Breast epithelium (tissue), 4 donors: ENCODE measurements around the gene TRPV2. TPM values are rescaled to one million over a fixed set of nuclear protein-coding genes. Genes with fewer than 3 reads are reported as not detected.
A peak's percentile ranks its signal among the peaks of the same experiment; 100 is the strongest.
"Not testable (repeated sequence)": the region's sequence is repeated elsewhere in the genome, so short reads cannot be mapped to it uniquely, and the experiment has no call there.

Experiments
- DNase-seq, 2 donors: peaks; one replicate each; pipeline ENCODE4 v3.0.0-alpha.2; 2019; ENCODE audit warnings: low spot score in 2 of 2
- H3K27ac ChIP-seq, 2 donors: fragments of 200-600 bp; sonication (generic) in 1 of 2; one replicate each; pipeline ENCODE4 v1.5.1; 2016 to 2019; ENCODE audit warnings: mild to moderate bottlenecking in 1 of 2
- H3K27me3 ChIP-seq, 2 donors: fragments of 200-600 bp; sonication (generic) in 1 of 2; one replicate each; pipeline versions ENCODE4 v1.5.1 to v1.6.0; 2017 to 2019; ENCODE audit warnings: control low read depth in 1 of 2, mild to moderate bottlenecking in 1 of 2
- H3K36me3 ChIP-seq: fragments of 200-600 bp; one replicate; pipeline ENCODE4 v1.5.1; 2019
- H3K4me1 ChIP-seq, 2 donors: fragments of 200-600 bp; sonication (generic); one replicate each; pipeline ENCODE4 v1.5.1; 2016 to 2019; ENCODE audit warnings: control low read depth in 1 of 2
- H3K4me3 ChIP-seq, 3 donors: fragments of 200-600 bp; sonication (generic); 1 replicate in 2 of 3; 2 replicates in 1 of 3; pipeline ENCODE4 v1.5.1; 2016 to 2019; ENCODE audit warnings: mild to moderate bottlenecking in 3 of 3, moderate library complexity in 2 of 3
- H3K9me3 ChIP-seq, 2 donors: fragments of 200-600 bp; sonication (generic) in 1 of 2; one replicate each; pipeline ENCODE4 v1.5.1; 2016 to 2019; ENCODE audit warnings: control low read depth in 1 of 2
- POLR2A ChIP-seq: fragments of 450-650 bp; IDR thresholded peaks from one replicate; pipeline ENCODE4 v1.6.1; 2016; ENCODE audit warnings: antibody characterized with exemption, mild to moderate bottlenecking, moderate library complexity
- POLR2AphosphoS5 ChIP-seq, 3 donors: sonication (generic); formaldehyde crosslinking; IDR thresholded peaks; one replicate each; pipeline ENCODE4 v1.6.1; 2017; ENCODE audit warnings: antibody characterized with exemption in 3 of 3
- intact Hi-C: fragments of 100-400 bp; cut with DNase I; formaldehyde crosslinking; loops from one replicate; pipeline ENCODE4 v1.15.1; 2023; ENCODE audit warnings: low total_unique reads
- total RNA-seq, 3 donors: library from RNA; depleted of rRNA; stranded (reverse); fragments of >200 nt; gene quantifications; one replicate each; pipeline ENCODE4 v1.1.0, GENCODE V29; 2016
- TF ChIP-seq, protein P1 (sequence below), 3 donors: fragments of 450-650 bp; IDR thresholded peaks; one replicate each; pipeline ENCODE4 v1.5.1; 2016 to 2017; ENCODE audit warnings: antibody characterized with exemption in 3 of 3, mild to moderate bottlenecking in 3 of 3, moderate library complexity in 3 of 3

The TRPV2 gene
- total RNA-seq, 3 donors from 2014 or later, result 6.6 to 14.2 (median 11.3) TPM

DNA sequence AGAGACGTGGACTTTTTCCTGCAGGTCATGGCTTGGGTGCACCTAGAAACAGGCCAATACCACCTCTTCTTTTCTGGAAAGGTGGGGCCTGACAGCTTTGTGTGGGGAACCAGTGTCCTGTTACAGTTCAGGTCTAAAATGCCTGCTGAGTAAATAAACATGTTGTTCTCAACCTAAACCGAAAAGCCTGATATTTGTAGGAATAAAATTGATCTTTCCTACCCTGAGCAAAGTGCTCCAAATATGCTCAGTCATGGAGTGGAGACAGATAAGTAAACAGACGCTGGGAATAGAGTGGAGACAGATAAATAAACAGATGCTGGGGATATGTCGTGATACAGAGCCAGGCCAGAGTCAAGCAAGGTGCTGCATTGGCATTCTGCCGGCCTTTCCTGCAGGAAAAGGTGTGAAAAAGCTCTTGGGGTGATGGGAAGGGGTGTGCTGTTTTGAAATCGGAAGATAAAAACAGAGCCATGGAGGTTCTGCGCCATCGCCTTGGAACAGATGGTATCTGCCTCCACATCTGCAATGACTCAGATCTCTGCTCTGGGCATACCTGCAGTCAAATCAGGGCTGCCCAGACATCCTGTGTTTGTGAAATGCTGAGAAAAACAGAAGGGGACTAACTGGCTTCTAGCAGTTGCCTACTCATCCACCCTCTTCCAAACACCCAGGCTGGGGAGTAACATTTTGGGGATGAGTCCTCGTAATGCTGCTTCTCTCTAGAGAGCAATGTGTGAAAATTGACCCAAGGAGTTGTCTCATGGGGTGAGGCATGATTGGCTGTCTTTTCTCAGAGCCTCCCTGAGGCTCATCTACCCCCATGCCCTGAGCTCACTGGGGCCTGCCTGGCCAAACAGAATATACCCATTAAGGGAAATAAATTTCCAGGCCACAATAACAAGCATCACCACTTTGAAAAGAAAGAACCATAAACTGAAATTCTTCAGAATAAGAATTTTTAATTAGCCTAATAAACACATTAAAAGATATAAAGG lies 16.8 kb upstream of the TRPV2 start:
- TF ChIP-seq POLR2A (no peak), POLR2AphosphoS5 (IDR thresholded peaks at IDR 0.05) (no peak)
- TF ChIP-seq, protein P1, sequence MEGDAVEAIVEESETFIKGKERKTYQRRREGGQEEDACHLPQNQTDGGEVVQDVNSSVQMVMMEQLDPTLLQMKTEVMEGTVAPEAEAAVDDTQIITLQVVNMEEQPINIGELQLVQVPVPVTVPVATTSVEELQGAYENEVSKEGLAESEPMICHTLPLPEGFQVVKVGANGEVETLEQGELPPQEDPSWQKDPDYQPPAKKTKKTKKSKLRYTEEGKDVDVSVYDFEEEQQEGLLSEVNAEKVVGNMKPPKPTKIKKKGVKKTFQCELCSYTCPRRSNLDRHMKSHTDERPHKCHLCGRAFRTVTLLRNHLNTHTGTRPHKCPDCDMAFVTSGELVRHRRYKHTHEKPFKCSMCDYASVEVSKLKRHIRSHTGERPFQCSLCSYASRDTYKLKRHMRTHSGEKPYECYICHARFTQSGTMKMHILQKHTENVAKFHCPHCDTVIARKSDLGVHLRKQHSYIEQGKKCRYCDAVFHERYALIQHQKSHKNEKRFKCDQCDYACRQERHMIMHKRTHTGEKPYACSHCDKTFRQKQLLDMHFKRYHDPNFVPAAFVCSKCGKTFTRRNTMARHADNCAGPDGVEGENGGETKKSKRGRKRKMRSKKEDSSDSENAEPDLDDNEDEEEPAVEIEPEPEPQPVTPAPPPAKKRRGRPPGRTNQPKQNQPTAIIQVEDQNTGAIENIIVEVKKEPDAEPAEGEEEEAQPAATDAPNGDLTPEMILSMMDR (IDR thresholded peaks at IDR 0.05), result no peak
- no peak overlapping the region for H3K4me3 ChIP-seq
- no peaks in the 10 kb centered on the region for H3K4me1 ChIP-seq
- H3K27me3 ChIP-seq, result no peaks in the 10 kb centered on the region
- intact Hi-C loops, result no loop called here
- H3K36me3 ChIP-seq, result no peaks in the 10 kb centered on the region
- DNase-seq, result no peak
- H3K27ac ChIP-seq, result no peak overlapping the region
- H3K9me3 ChIP-seq, result no peaks in the 10 kb centered on the region

DNA sequence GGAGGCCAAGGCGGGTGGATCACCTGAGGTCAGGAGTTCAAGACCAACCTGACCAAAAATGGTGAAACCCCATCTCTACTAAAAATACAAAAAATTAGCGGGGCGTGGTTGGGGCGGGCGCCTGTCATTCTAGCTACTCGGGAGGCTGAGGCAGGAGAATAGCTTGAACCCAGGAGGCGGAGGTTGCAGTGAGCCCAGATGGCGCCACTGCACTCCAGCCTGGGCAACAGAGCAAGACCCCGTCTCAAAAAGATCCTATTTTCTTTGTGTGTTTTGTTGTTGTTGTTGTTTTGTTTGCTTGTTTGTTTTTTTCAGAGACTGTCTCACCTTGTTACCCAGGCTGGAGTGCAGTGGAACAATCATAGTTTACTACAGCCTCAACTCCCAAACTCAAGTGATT lies 11.5 kb upstream of the TRPV2 start:
- not testable (repeated sequence) for H3K27ac ChIP-seq, H3K4me1 ChIP-seq
- intact Hi-C loops, result loop anchor here (2.0 kb wide), 1 partner anchor 33 kb away; no protein-coding TSS in a partner anchor

GRCh38 chr17:16406742-16407674 lies 8.4 kb upstream of the TRPV2 start:
- Histone ChIP-seq H3K36me3 (no peaks in the 10 kb centered on the region), H3K27me3 (no peaks in the 10 kb centered on the region), H3K4me1 (no peaks in the 10 kb centered on the region), H3K4me3 (peak overlapping the region; percentile 53 to 73 (median 61)), H3K27ac (peak overlapping the region; percentile 76 to 78), H3K9me3 (no peaks in the 10 kb centered on the region)
- intact Hi-C loops, result no loop called here
- TF ChIP-seq POLR2A (no peak), POLR2AphosphoS5 (IDR thresholded peaks at IDR 0.05) (no peak)
- TF ChIP-seq, protein P1 (IDR thresholded peaks at IDR 0.05), result no peak
- peak in 1 of 2 donors; percentile 36 for DNase-seq

More for the DNA sequence above, 11.5 kb upstream of the TRPV2 start:
- H3K27me3 ChIP-seq, H3K4me3 ChIP-seq, DNase-seq, H3K36me3 ChIP-seq, H3K9me3 ChIP-seq: not testable (repeated sequence)

DNA sequence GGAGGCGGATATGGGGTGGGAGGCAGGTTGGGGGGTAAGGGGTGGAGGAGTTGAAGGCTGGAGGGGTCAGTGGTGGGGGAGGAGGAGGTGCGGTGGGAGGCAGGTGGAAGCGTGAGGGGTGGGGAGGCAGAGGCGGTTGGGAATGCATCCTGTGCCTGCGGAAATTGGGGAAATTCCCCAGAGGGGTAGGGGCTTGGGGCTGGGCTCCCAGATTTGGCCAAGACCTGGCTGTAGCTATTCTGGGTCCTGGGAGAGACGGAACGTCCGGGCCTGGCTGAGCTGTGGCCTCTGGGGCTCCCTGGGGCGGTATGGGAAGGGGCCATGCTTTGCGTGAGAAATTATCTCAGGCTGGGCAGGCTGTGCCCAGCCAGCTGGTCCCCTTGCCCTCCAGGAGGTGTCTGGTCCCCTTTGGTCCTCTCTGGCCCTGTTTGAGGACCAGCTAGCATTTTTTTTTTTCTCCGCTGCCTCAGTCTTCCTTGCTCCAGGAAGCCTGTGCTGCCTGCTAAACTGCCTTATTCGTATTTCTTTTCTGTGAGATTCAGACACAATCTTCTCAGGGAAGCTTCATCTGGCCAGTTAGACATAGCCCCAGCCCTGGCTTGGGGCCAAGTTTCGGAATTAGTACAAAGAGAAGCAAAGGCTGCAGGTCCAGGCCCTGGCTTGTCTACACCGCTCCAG lies 7.3 kb upstream of the TRPV2 start:
- no peaks in the 10 kb centered on the region for H3K36me3 ChIP-seq
- intact Hi-C loops, result no loop called here
- DNase-seq, result peak in 1 of 2 donors; percentile 59
- TF ChIP-seq POLR2AphosphoS5 (IDR thresholded peaks at IDR 0.05), result no peak
- TF ChIP-seq, protein P1 (IDR thresholded peaks at IDR 0.05), result no peak
- no peak for TF ChIP-seq POLR2A
- no peaks in the 10 kb centered on the region for H3K9me3 ChIP-seq
- peak overlapping the region; percentile 4 to 73 (median 61) for H3K4me3 ChIP-seq
- no peaks in the 10 kb centered on the region for H3K4me1 ChIP-seq
- H3K27ac ChIP-seq, result peak overlapping the region; percentile 76 to 79
- H3K27me3 ChIP-seq, result no peaks in the 10 kb centered on the region

DNA sequence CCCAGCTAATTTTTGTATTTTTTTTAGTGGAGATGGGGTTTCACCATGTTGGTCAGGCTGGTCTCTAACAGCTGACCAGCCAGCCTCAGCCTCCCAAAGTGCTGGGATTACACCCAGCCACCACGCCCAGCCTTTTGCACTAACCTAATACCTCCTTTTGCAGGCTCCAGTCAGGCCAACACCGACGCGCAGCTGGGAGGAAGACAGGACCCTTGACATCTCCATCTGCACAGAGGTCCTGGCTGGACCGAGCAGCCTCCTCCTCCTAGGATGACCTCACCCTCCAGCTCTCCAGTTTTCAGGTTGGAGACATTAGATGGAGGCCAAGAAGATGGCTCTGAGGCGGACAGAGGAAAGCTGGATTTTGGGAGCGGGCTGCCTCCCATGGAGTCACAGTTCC lies 2.0 kb downstream of the TRPV2 start:
- Histone ChIP-seq H3K4me1 (no peaks in the 10 kb centered on the region), H3K27me3 (no peaks in the 10 kb centered on the region), H3K9me3 (no peaks in the 10 kb centered on the region), H3K36me3 (no peaks in the 10 kb centered on the region), H3K27ac (peak overlapping the region in 1 of 2 donors; percentile 82), H3K4me3 (no peak overlapping the region)
- TF ChIP-seq POLR2A (no peak), POLR2AphosphoS5 (IDR thresholded peaks at IDR 0.05) (no peak)
- TF ChIP-seq, protein P1 (IDR thresholded peaks at IDR 0.05), result no peak
- intact Hi-C loops, result no loop called here
- DNase-seq, result no peak
